ENCODE data around the gene CDH13.

GRCh38 chr16:83538707-83539106 lies 911.9 kb downstream of the CDH13 start:
- TF ChIP-seq GATA3 (IDR thresholded peaks at IDR 0.05; ENCODE audit: low read depth, low read length) (no peak), GATA2 (IDR thresholded peaks at IDR 0.05; ENCODE audit: low read depth, low read length) (no peak)

Measured in SH-SY5Y (cell line).